GM23338 (cell line): Measurements from ENCODE around the gene PNPLA7. TPM values are rescaled to one million over a fixed set of nuclear protein-coding genes. Genes with fewer than 3 reads are reported as not detected.
A peak's percentile ranks its signal among the peaks of the same experiment; 100 is the strongest.

Experiments used
- ATAC-seq: fragments of 200-7000 bp; cut with Tn5 transposase; 3 replicates; pipeline ENCODE4 v1.9.1; 2020
- DNase-seq: peaks from one replicate; pipeline ENCODE4 v3.0.0-alpha.2; 2015; ENCODE audit warnings: low spot score
- H2AFZ ChIP-seq: fragments of 200-600 bp; sonication (generic); 2 replicates; pipeline ENCODE4 v1.8.0; 2016; ENCODE audit warnings: antibody characterized with exemption, mild to moderate bottlenecking, moderate library complexity
- H3F3A ChIP-seq: fragments of 200-600 bp; sonication (generic); replicated peaks from 2 replicates; pipeline ENCODE4 v1.8.0; 2017; ENCODE audit warnings: antibody characterized with exemption, mixed run types, low read depth
- H3K27ac ChIP-seq: fragments of 200-600 bp; sonication (generic); 2 replicates; pipeline ENCODE4 v1.6.1; 2016; ENCODE audit warnings: low read depth
- H3K27me3 ChIP-seq: fragments of 200-600 bp; sonication (generic); 2 replicates; pipeline ENCODE4 v1.8.0; 2016; ENCODE audit warnings: mild to moderate bottlenecking, mixed run types, moderate library complexity; ENCODE audit not compliant: insufficient read depth
- H3K36me3 ChIP-seq: fragments of 200-600 bp; sonication (generic); 2 replicates; pipeline ENCODE4 v1.8.0; 2016; ENCODE audit warnings: mild to moderate bottlenecking; ENCODE audit not compliant: insufficient read depth
- H3K4me1 ChIP-seq: fragments of 200-600 bp; sonication (generic); 2 replicates; pipeline ENCODE4 v1.8.0; 2016; ENCODE audit warnings: mild to moderate bottlenecking, moderate library complexity; ENCODE audit not compliant: insufficient read depth
- H3K4me2 ChIP-seq: fragments of 200-600 bp; sonication (generic); 2 replicates; pipeline ENCODE4 v1.7.1; 2017; ENCODE audit warnings: mixed run types
- H3K4me3 ChIP-seq: fragments of 200-600 bp; sonication (generic); 2 replicates; pipeline ENCODE4 v1.6.1; 2016; ENCODE audit warnings: mixed run types
- H3K79me2 ChIP-seq: fragments of 200-600 bp; sonication (generic); replicated peaks from 2 replicates; pipeline ENCODE4 v1.8.0; 2017; ENCODE audit warnings: mild to moderate bottlenecking; ENCODE audit not compliant: insufficient read depth
- H3K9me2 ChIP-seq: fragments of 200-600 bp; sonication (generic); 2 replicates; pipeline ENCODE4 v1.8.0; 2017; ENCODE audit not compliant: insufficient read depth
- H4K20me1 ChIP-seq: fragments of 200-600 bp; sonication (generic); replicated peaks from 2 replicates; pipeline ENCODE4 v1.8.0; 2017; ENCODE audit warnings: mild to moderate bottlenecking; ENCODE audit not compliant: insufficient read depth
- H3K27ac Mint-ChIP-seq: 2 replicates; pipeline ENCODE4 v1.8.0; 2020; ENCODE audit warnings: inconsistent platforms, mild to moderate bottlenecking, moderate library complexity, mixed read lengths
- H3K27me3 Mint-ChIP-seq: 3 replicates; pipeline ENCODE4 v1.8.0; 2022; ENCODE audit warnings: low read depth, mild to moderate bottlenecking, moderate library complexity, mixed read lengths, inconsistent platforms; ENCODE audit not compliant: insufficient read depth, poor library complexity
- H3K36me3 Mint-ChIP-seq: 3 replicates; pipeline ENCODE4 v1.8.0; 2021; ENCODE audit warnings: low read depth, mild to moderate bottlenecking, inconsistent platforms, moderate library complexity, mixed read lengths
- H3K4me1 Mint-ChIP-seq: 3 replicates; pipeline ENCODE4 v1.8.0; 2020; ENCODE audit warnings: mild to moderate bottlenecking, inconsistent platforms, mixed read lengths
- H3K4me3 Mint-ChIP-seq: 3 replicates; pipeline ENCODE4 v1.8.0; 2021; ENCODE audit warnings: moderate library complexity, mild to moderate bottlenecking, inconsistent platforms, mixed read lengths
- H3K9me3 Mint-ChIP-seq: 3 replicates; pipeline ENCODE4 v1.8.0; 2020; ENCODE audit warnings: moderate library complexity, mild to moderate bottlenecking, inconsistent platforms, mixed read lengths
- CREB1 ChIP-seq: fragments of 250-450 bp; sonication (Bioruptor Pico); IDR thresholded peaks from 2 replicates; pipeline ENCODE4 v1.5.0; 2020; ENCODE audit warnings: low read depth, mild to moderate bottlenecking, moderate library complexity
- CTCF ChIP-seq, 2 experiments: fragments of 200-600 bp in 1 of 2; sonication (generic) in 1 of 2; conservative IDR thresholded peaks; 2 replicates each; pipeline versions ENCODE4 v1.5.1 to v1.6.1; 2016 to 2017; ENCODE audit warnings: antibody characterized with exemption in 2 of 2, low read depth in 2 of 2, mild to moderate bottlenecking in 2 of 2, moderate library complexity in 1 of 2
- ETS1 ChIP-seq: IDR thresholded peaks from 2 replicates; pipeline ENCODE4 v1.6.1; 2016; ENCODE audit warnings: antibody characterized with exemption
- EZH2 ChIP-seq: fragments of 200-600 bp; sonication (generic); IDR thresholded peaks from one replicate; pipeline ENCODE4 v1.8.0; 2017; ENCODE audit warnings: antibody characterized with exemption, mild to moderate bottlenecking, low read depth; ENCODE audit not compliant: unreplicated experiment
- NANOG ChIP-seq: IDR thresholded peaks from 2 replicates; pipeline ENCODE4 v1.6.1; 2016; ENCODE audit warnings: antibody characterized with exemption, borderline replicate concordance
- POLR2AphosphoS5 ChIP-seq: IDR thresholded peaks from 2 replicates; pipeline ENCODE4 v1.6.1; 2016; ENCODE audit warnings: antibody characterized with exemption, low read depth
- STAT1 ChIP-seq: IDR thresholded peaks from one replicate; pipeline ENCODE4 v1.6.1; 2016; ENCODE audit warnings: antibody characterized with exemption; ENCODE audit not compliant: unreplicated experiment
- ZNF114 ChIP-seq: fragments of 250-450 bp; sonication (Bioruptor Pico); IDR thresholded peaks from 2 replicates; pipeline ENCODE4 v1.5.0; 2020; ENCODE audit warnings: mild to moderate bottlenecking, moderate library complexity
- ZNF331 ChIP-seq: fragments of 250-450 bp; sonication (Bioruptor Pico); IDR thresholded peaks from 2 replicates; pipeline ENCODE4 v1.5.0; 2020; ENCODE audit warnings: low read depth, mild to moderate bottlenecking, moderate library complexity
- ZNF462 ChIP-seq: fragments of 250-450 bp; sonication (Bioruptor Pico); IDR thresholded peaks from 2 replicates; pipeline ENCODE4 v1.5.0; 2020; ENCODE audit warnings: mild to moderate bottlenecking, moderate library complexity
- polyA plus RNA-seq: library from polyadenylated mRNA; unstranded; fragments of >200 nt; fragmentation: Nextera tagmentation; extraction: Ambion mirVana; gene quantifications from 2 replicates; pipeline ENCODE4 v1.2.1, GENCODE V29; 2016
- total RNA-seq: library from RNA; depleted of rRNA; stranded (reverse); fragments of >200 nt; shearing (Covaris generic); gene quantifications from 2 replicates; pipeline ENCODE4 v1.2.3, GENCODE V29; 2014

PNPLA7 gene
- total and polyA plus RNA-seq, 2 experiments from 2014 or later, result 0.45 to 0.80 TPM

GRCh38 chr9:137421838-137422603, 128.2 kb downstream of the PNPLA7 start:
- Histone ChIP-seq H4K20me1 (peaks cover 4% of the 10 kb centered on the region; the same call in 1 of the 2 replicates), H3K79me2 (peaks cover 25% of the 10 kb centered on the region), H3K27me3 (peaks cover 9% of the 10 kb centered on the region), H3K36me3 (no peaks in the 10 kb centered on the region), H3K4me2 (peak overlapping the region; percentile 97), H3K27ac (no peak overlapping the region), H3F3A (peaks cover 3% of the 10 kb centered on the region; the same call in 1 of the 2 replicates), H3K9me2 (no peaks in the 10 kb centered on the region), H3K4me1 (peaks cover 6% of the 10 kb centered on the region), H3K4me3 (peak overlapping the region; percentile 89), H2AFZ (peak overlapping the region; percentile 89)
- H3K9me3 Mint-ChIP-seq, result no peaks in the 10 kb centered on the region; the same call in 2 of the 3 replicates
- peaks cover 4% of the 10 kb centered on the region; the same call in 2 of the 3 replicates for H3K4me1 Mint-ChIP-seq
- no peaks in the 10 kb centered on the region; the same call in 2 of the 3 replicates for H3K36me3 Mint-ChIP-seq
- H3K27ac Mint-ChIP-seq, result no peak overlapping the region
- DNase-seq (no peak), ATAC-seq (no peak; the same call in 2 of the 3 replicates)
- TF ChIP-seq EZH2 (no peak), POLR2AphosphoS5 (no peak)
- H3K4me3 Mint-ChIP-seq, result peak overlapping the region; percentile 86
- H3K27me3 Mint-ChIP-seq, result peaks cover 10% of the 10 kb centered on the region

GRCh38 chr9:137417161-137418021, 132.8 kb downstream of the PNPLA7 start:
- Histone ChIP-seq H3K9me2 (no peaks in the 10 kb centered on the region), H2AFZ (no peak overlapping the region), H3K79me2 (peaks cover 28% of the 10 kb centered on the region), H3K36me3 (no peaks in the 10 kb centered on the region), H3K27ac (no peak overlapping the region), H3F3A (0 out of 2 replicates have a peak, but pooled peaks cover 3% of the 10 kb centered on the region), H3K4me1 (peaks cover 6% of the 10 kb centered on the region), H4K20me1 (peaks cover 4% of the 10 kb centered on the region), H3K4me2 (no peak overlapping the region), H3K4me3 (no peak overlapping the region), H3K27me3 (no peaks in the 10 kb centered on the region)
- peaks cover 4% of the 10 kb centered on the region; the same call in 2 of the 3 replicates for H3K4me1 Mint-ChIP-seq
- ATAC-seq (peak; percentile 31), DNase-seq (peak; percentile 35)
- no peak overlapping the region for H3K27ac Mint-ChIP-seq
- H3K27me3 Mint-ChIP-seq, result peaks cover 4% of the 10 kb centered on the region
- TF ChIP-seq CTCF (conservative IDR thresholded peaks at IDR 0.05; ENCODE audit: low read depth in 2 of 2) (no peak), POLR2AphosphoS5 (no peak), ZNF331 (CRISPR knock-in tag) (no peak), STAT1 (no peak), NANOG (no peak), ETS1 (no peak), ZNF462 (CRISPR knock-in tag) (no peak), CREB1 (CRISPR knock-in tag) (no peak), ZNF114 (CRISPR knock-in tag) (no peak)
- H3K4me3 Mint-ChIP-seq, result no peak overlapping the region
- no peaks in the 10 kb centered on the region; the same call in 2 of the 3 replicates for H3K9me3 Mint-ChIP-seq
- no peaks in the 10 kb centered on the region; the same call in 2 of the 3 replicates for H3K36me3 Mint-ChIP-seq
